ENCODE results near the gene EPB41L1. TPM values are rescaled to one million over a fixed set of nuclear protein-coding genes. Genes with fewer than 3 reads are reported as not detected.

The EPB41L1 gene
- total RNA-seq, 2 experiments from 2014 or later, result 1.0 to 2.2 TPM

GRCh38 chr20:36275011-36275410 lies 120.5 kb downstream of the EPB41L1 start:
- H3K4me3 Mint-ChIP-seq, result no peak overlapping the region
- ATAC-seq (no peak), DNase-seq (no peak)
- H3K9me3 Mint-ChIP-seq, result no peaks in the 10 kb centered on the region
- ChIA-PET CTCF (interaction anchor here (4.1 kb wide), 1 partner anchor 125 kb away, joined by 22 read pairs; no protein-coding TSS in a partner anchor), POLR2A (no interaction called here)
- no peaks in the 10 kb centered on the region for H3K4me1 Mint-ChIP-seq (ENCODE audit: low read depth)
- intact Hi-C loops (cut with micrococcal nuclease), result loop anchor here (10.0 kb wide), 1 partner anchor 160 kb away; no protein-coding TSS in a partner anchor
- no peaks in the 10 kb centered on the region for H3K27me3 Mint-ChIP-seq
- H3K36me3 Mint-ChIP-seq (ENCODE audit: low read depth), result no peaks in the 10 kb centered on the region
- no peak overlapping the region for H3K27ac Mint-ChIP-seq
- no peak for TF ChIP-seq CTCF (IDR thresholded peaks at IDR 0.05)

- no peaks in the 10 kb centered on the region for H3K9me3 Mint-ChIP-seq
- H3K27ac Mint-ChIP-seq, result no peak overlapping the region
Observed at GRCh38 chr20:36275441-36276189, 121.1 kb downstream of the EPB41L1 start.

GRCh38 chr20:36277546-36277945 lies 123.0 kb downstream of the EPB41L1 start:
- ATAC-seq (no peak), DNase-seq (no peak)
- POLR2A ChIA-PET, result no interaction called here
- Mint-ChIP-seq H3K9me3 (no peaks in the 10 kb centered on the region), H3K36me3 (ENCODE audit: low read depth) (no peaks in the 10 kb centered on the region), H3K4me1 (ENCODE audit: low read depth) (no peaks in the 10 kb centered on the region), H3K27ac (no peak overlapping the region), H3K4me3 (no peak overlapping the region), H3K27me3 (no peaks in the 10 kb centered on the region)
- intact Hi-C loops (cut with micrococcal nuclease), result loop anchor here (10.0 kb wide), 1 partner anchor 157 kb away; no protein-coding TSS in a partner anchor
- CTCF ChIA-PET, result interaction anchor here (1.2 to 2.4 kb wide), 2 partner anchors 64 to 161 kb away, joined by 3 to 5 read pairs; no protein-coding TSS in a partner anchor
- no peak for TF ChIP-seq CTCF (IDR thresholded peaks at IDR 0.05)

More at GRCh38 chr20:36275441-36276189, 121.1 kb downstream of the EPB41L1 start:
- Mint-ChIP-seq H3K36me3 (ENCODE audit: low read depth) (no peaks in the 10 kb centered on the region), H3K4me3 (no peak overlapping the region), H3K27me3 (no peaks in the 10 kb centered on the region), H3K4me1 (ENCODE audit: low read depth) (no peaks in the 10 kb centered on the region)
- CTCF ChIA-PET, result no interaction called here
- no peak for ATAC-seq
- no peak for TF ChIP-seq CTCF (IDR thresholded peaks at IDR 0.05)
- intact Hi-C loops (cut with micrococcal nuclease), result loop anchor here (10.0 kb wide), 1 partner anchor 159 kb away; no protein-coding TSS in a partner anchor
- POLR2A ChIA-PET, result no interaction called here
- DNase-seq, result no peak

GRCh38 chr20:36279362-36279761 lies 124.8 kb downstream of the EPB41L1 start:
- POLR2A ChIA-PET, result no interaction called here
- intact Hi-C loops (cut with micrococcal nuclease), result loop anchor here (10.0 kb wide), 1 partner anchor 155 kb away; no protein-coding TSS in a partner anchor
- TF ChIP-seq CTCF (IDR thresholded peaks at IDR 0.05), result no peak
- Mint-ChIP-seq H3K9me3 (no peaks in the 10 kb centered on the region), H3K27me3 (peaks cover 3% of the 10 kb centered on the region), H3K27ac (no peak overlapping the region), H3K36me3 (ENCODE audit: low read depth) (no peaks in the 10 kb centered on the region), H3K4me3 (no peak overlapping the region), H3K4me1 (ENCODE audit: low read depth) (no peaks in the 10 kb centered on the region)
- CTCF ChIA-PET, result interaction anchor here (0.7 to 2.4 kb wide), 3 partner anchors 80 to 159 kb away, joined by 3 to 5 read pairs (median 4); no protein-coding TSS in a partner anchor
- ATAC-seq (no peak), DNase-seq (no peak)

- CTCF ChIA-PET, result interaction anchor here (0.7 to 2.4 kb wide), 2 partner anchors 97 to 159 kb away, joined by 4 to 5 read pairs; no protein-coding TSS in a partner anchor
- no peaks in the 10 kb centered on the region for H3K4me1 Mint-ChIP-seq (ENCODE audit: low read depth)
- POLR2A ChIA-PET, result no interaction called here
- H3K27ac Mint-ChIP-seq, result no peak overlapping the region
- TF ChIP-seq CTCF (IDR thresholded peaks at IDR 0.05), result no peak
- H3K9me3 Mint-ChIP-seq, result no peaks in the 10 kb centered on the region
- intact Hi-C loops (cut with micrococcal nuclease), result loop anchor here (10.0 kb wide), 1 partner anchor 155 kb away; no protein-coding TSS in a partner anchor
- H3K27me3 Mint-ChIP-seq, result peaks cover 4% of the 10 kb centered on the region
- H3K36me3 Mint-ChIP-seq (ENCODE audit: low read depth), result no peaks in the 10 kb centered on the region
- ATAC-seq, result no peak
- no peak overlapping the region for H3K4me3 Mint-ChIP-seq
- no peak for DNase-seq
Observed at GRCh38 chr20:36279776-36280175, 125.2 kb downstream of the EPB41L1 start.
